ENCODE data around the gene SCO2.

The SCO2 gene

GRCh38 chr22:50507991-50508884, 17.2 kb downstream of the SCO2 start, which contains the start of gene NCAPH2:
Gene NCAPH2, plus strand, starts transcription at chr22:50508224. Its CDS starts 114 bp downstream, at chr22:50508338.
- Histone ChIP-seq H3K9me3 (ENCODE audit: low read length) (no peaks in the 10 kb centered on the region), H3K9ac (ENCODE audit: low read length) (peak within 1 kb of the TSS; percentile 93), H3K4me3 (ENCODE audit: low read depth in 1 of 2, low read length in 2 of 2) (peak within 1 kb of the TSS; percentile 96 to 99), H3K27me3 (ENCODE audit: control insufficient read depth in 1 of 2, insufficient read depth in 2 of 2, low read length in 2 of 2) (no peaks in the 10 kb centered on the region), H3K27ac (ENCODE audit: low read depth, low read length) (peak within 1 kb of the TSS; percentile 87), H3K36me3 (ENCODE audit: insufficient read depth, low read length) (peaks cover 13% of the 10 kb centered on the region), H3K4me1 (ENCODE audit: insufficient read depth, low read length) (peaks cover 22% of the 10 kb centered on the region)

GRCh38 chr22:50507421-50507990, 17.9 kb downstream of the SCO2 start, which contains the start of gene LMF2:
Gene LMF2, minus strand, starts transcription at chr22:50507702. Its CDS starts 27 bp downstream, at chr22:50507675.
- Histone ChIP-seq H3K9ac (ENCODE audit: low read length) (peak within 1 kb of the TSS; percentile 93), H3K9me3 (ENCODE audit: low read length) (no peaks in the 10 kb centered on the region), H3K27me3 (ENCODE audit: control insufficient read depth in 1 of 2, insufficient read depth in 2 of 2, low read length in 2 of 2) (no peaks in the 10 kb centered on the region), H3K36me3 (ENCODE audit: insufficient read depth, low read length) (peaks cover 21% of the 10 kb centered on the region), H3K4me3 (ENCODE audit: low read depth in 1 of 2, low read length in 2 of 2) (peak within 1 kb of the TSS; percentile 96 to 99), H3K27ac (ENCODE audit: low read depth, low read length) (peak within 1 kb of the TSS; percentile 87), H3K4me1 (ENCODE audit: insufficient read depth, low read length) (peaks cover 22% of the 10 kb centered on the region)

GRCh38 chr22:50506611-50507420, 18.6 kb downstream of the SCO2 start:
- Histone ChIP-seq H3K4me1 (ENCODE audit: insufficient read depth, low read length) (peaks cover 22% of the 10 kb centered on the region), H3K27ac (ENCODE audit: low read depth, low read length) (peak overlapping the region; percentile 87), H3K36me3 (ENCODE audit: insufficient read depth, low read length) (peaks cover 21% of the 10 kb centered on the region), H3K27me3 (ENCODE audit: control insufficient read depth in 1 of 2, insufficient read depth in 2 of 2, low read length in 2 of 2) (no peaks in the 10 kb centered on the region), H3K9me3 (ENCODE audit: low read length) (no peaks in the 10 kb centered on the region), H3K9ac (ENCODE audit: low read length) (peak overlapping the region; percentile 93), H3K4me3 (ENCODE audit: low read depth in 1 of 2, low read length in 2 of 2) (peak overlapping the region; percentile 96 to 99)

- Histone ChIP-seq H3K9ac (ENCODE audit: low read length) (peak overlapping the region; percentile 93), H3K4me1 (ENCODE audit: insufficient read depth, low read length) (peaks cover 22% of the 10 kb centered on the region), H3K4me3 (ENCODE audit: low read depth in 1 of 2, low read length in 2 of 2) (peak overlapping the region; percentile 96 to 99), H3K9me3 (ENCODE audit: low read length) (no peaks in the 10 kb centered on the region), H3K27me3 (ENCODE audit: control insufficient read depth in 1 of 2, insufficient read depth in 2 of 2, low read length in 2 of 2) (no peaks in the 10 kb centered on the region), H3K27ac (ENCODE audit: low read depth, low read length) (no peak overlapping the region), H3K36me3 (ENCODE audit: insufficient read depth, low read length) (peaks cover 21% of the 10 kb centered on the region)
These were observed 19.4 kb downstream of the SCO2 start for GRCh38 chr22:50505776-50506610.

- no peaks in the 10 kb centered on the region for H3K9me3 ChIP-seq (ENCODE audit: low read length)
- no peak overlapping the region for H3K9ac ChIP-seq (ENCODE audit: low read length)
- peaks cover 21% of the 10 kb centered on the region for H3K36me3 ChIP-seq (ENCODE audit: insufficient read depth, low read length)
- no peak overlapping the region for H3K4me3 ChIP-seq (ENCODE audit: low read depth in 1 of 2, low read length in 2 of 2)
- peaks cover 22% of the 10 kb centered on the region for H3K4me1 ChIP-seq (ENCODE audit: insufficient read depth, low read length)
- H3K27me3 ChIP-seq (ENCODE audit: control insufficient read depth in 1 of 2, insufficient read depth in 2 of 2, low read length in 2 of 2): no peaks in the 10 kb centered on the region
- H3K27ac ChIP-seq (ENCODE audit: low read depth, low read length): no peak overlapping the region
These were observed 20.1 kb downstream of the SCO2 start for GRCh38 chr22:50505276-50505775.

- Histone ChIP-seq H3K27me3 (ENCODE audit: control insufficient read depth in 1 of 2, insufficient read depth in 2 of 2, low read length in 2 of 2) (no peaks in the 10 kb centered on the region), H3K9me3 (ENCODE audit: low read length) (no peaks in the 10 kb centered on the region), H3K4me3 (ENCODE audit: low read depth in 1 of 2, low read length in 2 of 2) (no peak overlapping the region), H3K9ac (ENCODE audit: low read length) (no peak overlapping the region), H3K27ac (ENCODE audit: low read depth, low read length) (no peak overlapping the region), H3K36me3 (ENCODE audit: insufficient read depth, low read length) (peaks cover 21% of the 10 kb centered on the region), H3K4me1 (ENCODE audit: insufficient read depth, low read length) (peaks cover 22% of the 10 kb centered on the region)
These were observed 20.8 kb downstream of the SCO2 start for GRCh38 chr22:50504369-50505211.

- H3K27ac ChIP-seq (ENCODE audit: low read depth, low read length): no peak overlapping the region
- H3K9ac ChIP-seq (ENCODE audit: low read length): no peak overlapping the region
- H3K4me3 ChIP-seq (ENCODE audit: low read depth in 1 of 2, low read length in 2 of 2): no peak overlapping the region
- H3K4me1 ChIP-seq (ENCODE audit: insufficient read depth, low read length): peaks cover 14% of the 10 kb centered on the region
- H3K36me3 ChIP-seq (ENCODE audit: insufficient read depth, low read length): peaks cover 21% of the 10 kb centered on the region
- H3K9me3 ChIP-seq (ENCODE audit: low read length): no peaks in the 10 kb centered on the region
- no peaks in the 10 kb centered on the region for H3K27me3 ChIP-seq (ENCODE audit: control insufficient read depth in 1 of 2, insufficient read depth in 2 of 2, low read length in 2 of 2)
These were observed 21.8 kb downstream of the SCO2 start for GRCh38 chr22:50503475-50504145.

- H3K27me3 ChIP-seq (ENCODE audit: control insufficient read depth in 1 of 2, insufficient read depth in 2 of 2, low read length in 2 of 2): no peaks in the 10 kb centered on the region
- no peak overlapping the region for H3K9ac ChIP-seq (ENCODE audit: low read length)
- H3K4me3 ChIP-seq (ENCODE audit: low read depth in 1 of 2, low read length in 2 of 2): no peak overlapping the region
These were observed 22.5 kb downstream of the SCO2 start for GRCh38 chr22:50502628-50503474.

GRCh38 chr22:50502096-50502495, 23.3 kb downstream of the SCO2 start:
- Histone ChIP-seq H3K9ac (ENCODE audit: low read length) (no peak overlapping the region), H3K27ac (ENCODE audit: low read depth, low read length) (no peak overlapping the region), H3K4me3 (ENCODE audit: low read depth in 1 of 2, low read length in 2 of 2) (no peak overlapping the region), H3K36me3 (ENCODE audit: insufficient read depth, low read length) (peaks cover 21% of the 10 kb centered on the region), H3K4me1 (ENCODE audit: insufficient read depth, low read length) (peaks cover 12% of the 10 kb centered on the region), H3K9me3 (ENCODE audit: low read length) (no peaks in the 10 kb centered on the region), H3K27me3 (ENCODE audit: control insufficient read depth in 1 of 2, insufficient read depth in 2 of 2, low read length in 2 of 2) (no peaks in the 10 kb centered on the region)

More at GRCh38 chr22:50502628-50503474, 22.5 kb downstream of the SCO2 start:
- H3K4me1 ChIP-seq (ENCODE audit: insufficient read depth, low read length): peaks cover 12% of the 10 kb centered on the region
- peaks cover 21% of the 10 kb centered on the region for H3K36me3 ChIP-seq (ENCODE audit: insufficient read depth, low read length)
- no peaks in the 10 kb centered on the region for H3K9me3 ChIP-seq (ENCODE audit: low read length)
- no peak overlapping the region for H3K27ac ChIP-seq (ENCODE audit: low read depth, low read length)
